Measurements from ENCODE around the gene TLCD5.

TLCD5 gene

DNA sequence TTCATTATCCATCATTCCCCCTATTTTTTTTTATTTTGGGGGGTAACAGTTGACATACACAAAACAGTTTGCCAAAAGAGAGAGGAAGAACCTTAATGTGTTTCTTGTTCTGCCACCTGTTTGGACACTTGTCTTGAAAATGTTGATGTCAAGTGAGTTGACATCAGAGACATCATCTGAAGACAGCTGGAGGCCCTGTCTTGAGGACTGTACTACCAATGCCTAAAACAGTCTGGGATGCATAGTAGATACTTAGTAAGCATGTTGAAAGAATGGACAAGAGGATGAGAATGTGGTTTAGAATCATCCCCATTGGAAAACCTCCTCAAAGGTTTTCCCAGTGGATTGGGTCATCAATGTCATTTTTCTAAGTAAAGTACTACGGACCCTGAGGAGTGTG is 8.7 kb downstream of the TLCD5 start:
- no peaks in the 10 kb centered on the region for H3K27me3 ChIP-seq (ENCODE audit: insufficient read depth, low read length)
- peaks cover 37% of the 10 kb centered on the region for H3K4me1 ChIP-seq (ENCODE audit: insufficient read depth, low read length, severe bottlenecking)
- peaks cover 6% of the 10 kb centered on the region; the same call in 1 of the 2 replicates for H3F3A ChIP-seq (ENCODE audit: insufficient read depth, low read length)
- no peaks in the 10 kb centered on the region for H4K20me1 ChIP-seq (ENCODE audit: insufficient read depth, low read length)
- no peak overlapping the region for H3K4me3 ChIP-seq (ENCODE audit: low read depth, low read length, poor library complexity, severe bottlenecking)
- H3K27ac ChIP-seq (ENCODE audit: low read depth, low read length, poor library complexity, severe bottlenecking), result no peak overlapping the region
- H2AFZ ChIP-seq (ENCODE audit: low read length), result no peak overlapping the region
- H3K9me2 ChIP-seq (ENCODE audit: low read depth, low read length), result no peaks in the 10 kb centered on the region
- TF ChIP-seq, protein P1, sequence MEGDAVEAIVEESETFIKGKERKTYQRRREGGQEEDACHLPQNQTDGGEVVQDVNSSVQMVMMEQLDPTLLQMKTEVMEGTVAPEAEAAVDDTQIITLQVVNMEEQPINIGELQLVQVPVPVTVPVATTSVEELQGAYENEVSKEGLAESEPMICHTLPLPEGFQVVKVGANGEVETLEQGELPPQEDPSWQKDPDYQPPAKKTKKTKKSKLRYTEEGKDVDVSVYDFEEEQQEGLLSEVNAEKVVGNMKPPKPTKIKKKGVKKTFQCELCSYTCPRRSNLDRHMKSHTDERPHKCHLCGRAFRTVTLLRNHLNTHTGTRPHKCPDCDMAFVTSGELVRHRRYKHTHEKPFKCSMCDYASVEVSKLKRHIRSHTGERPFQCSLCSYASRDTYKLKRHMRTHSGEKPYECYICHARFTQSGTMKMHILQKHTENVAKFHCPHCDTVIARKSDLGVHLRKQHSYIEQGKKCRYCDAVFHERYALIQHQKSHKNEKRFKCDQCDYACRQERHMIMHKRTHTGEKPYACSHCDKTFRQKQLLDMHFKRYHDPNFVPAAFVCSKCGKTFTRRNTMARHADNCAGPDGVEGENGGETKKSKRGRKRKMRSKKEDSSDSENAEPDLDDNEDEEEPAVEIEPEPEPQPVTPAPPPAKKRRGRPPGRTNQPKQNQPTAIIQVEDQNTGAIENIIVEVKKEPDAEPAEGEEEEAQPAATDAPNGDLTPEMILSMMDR (IDR thresholded peaks at IDR 0.05; ENCODE audit: low read length), result no peak
- no peak for TF ChIP-seq EZH2 (IDR thresholded peaks at IDR 0.05; ENCODE audit: borderline replicate concordance, low read length)
- H3K79me2 ChIP-seq (ENCODE audit: insufficient read depth, low read length), result no peaks in the 10 kb centered on the region
- H3K4me2 ChIP-seq (ENCODE audit: low read length), result no peak overlapping the region
- H3K9me3 ChIP-seq (ENCODE audit: low read length), result no peaks in the 10 kb centered on the region
- no peaks in the 10 kb centered on the region for H3K36me3 ChIP-seq (ENCODE audit: insufficient read depth, low read length)
- H3K9ac ChIP-seq (ENCODE audit: low read length), result no peak overlapping the region

DNA sequence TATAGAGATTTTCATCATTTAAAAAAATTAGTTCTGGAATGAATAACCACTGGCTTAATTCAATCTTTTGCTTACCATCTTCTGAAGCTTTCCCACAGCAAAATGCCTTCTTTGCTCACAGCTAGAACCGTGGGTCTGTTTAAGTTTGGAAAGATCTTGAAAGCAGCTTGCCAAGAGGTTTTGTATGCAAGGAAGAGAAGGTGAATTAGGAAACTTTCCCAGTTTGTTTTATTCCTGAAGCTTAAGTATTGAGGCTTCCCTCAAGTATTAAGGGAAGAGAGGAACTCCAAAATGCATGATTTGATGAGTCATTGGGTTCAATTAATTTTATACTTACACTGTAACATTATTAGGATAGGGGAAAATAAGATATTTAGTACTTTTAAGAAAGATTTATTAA is 9.2 kb downstream of the TLCD5 start:
- peaks cover 37% of the 10 kb centered on the region for H3K4me1 ChIP-seq (ENCODE audit: insufficient read depth, low read length, severe bottlenecking)
- H3K4me2 ChIP-seq (ENCODE audit: low read length), result no peak overlapping the region
- H3K9ac ChIP-seq (ENCODE audit: low read length), result no peak overlapping the region
- H3K27ac ChIP-seq (ENCODE audit: low read depth, low read length, poor library complexity, severe bottlenecking), result no peak overlapping the region
- H4K20me1 ChIP-seq (ENCODE audit: insufficient read depth, low read length), result no peaks in the 10 kb centered on the region
- no peaks in the 10 kb centered on the region for H3K27me3 ChIP-seq (ENCODE audit: insufficient read depth, low read length)
- no peak overlapping the region for H3K4me3 ChIP-seq (ENCODE audit: low read depth, low read length, poor library complexity, severe bottlenecking)
- no peaks in the 10 kb centered on the region for H3K9me2 ChIP-seq (ENCODE audit: low read depth, low read length)
- no peaks in the 10 kb centered on the region for H3K9me3 ChIP-seq (ENCODE audit: low read length)
- no peaks in the 10 kb centered on the region for H3K79me2 ChIP-seq (ENCODE audit: insufficient read depth, low read length)
- H2AFZ ChIP-seq (ENCODE audit: low read length), result no peak overlapping the region
- H3F3A ChIP-seq (ENCODE audit: insufficient read depth, low read length), result peaks cover 6% of the 10 kb centered on the region; the same call in 1 of the 2 replicates
- TF ChIP-seq EZH2 (IDR thresholded peaks at IDR 0.05; ENCODE audit: borderline replicate concordance, low read length), result no peak
- TF ChIP-seq, protein P1 (IDR thresholded peaks at IDR 0.05; ENCODE audit: low read length), result no peak
- no peaks in the 10 kb centered on the region for H3K36me3 ChIP-seq (ENCODE audit: insufficient read depth, low read length)

DNA sequence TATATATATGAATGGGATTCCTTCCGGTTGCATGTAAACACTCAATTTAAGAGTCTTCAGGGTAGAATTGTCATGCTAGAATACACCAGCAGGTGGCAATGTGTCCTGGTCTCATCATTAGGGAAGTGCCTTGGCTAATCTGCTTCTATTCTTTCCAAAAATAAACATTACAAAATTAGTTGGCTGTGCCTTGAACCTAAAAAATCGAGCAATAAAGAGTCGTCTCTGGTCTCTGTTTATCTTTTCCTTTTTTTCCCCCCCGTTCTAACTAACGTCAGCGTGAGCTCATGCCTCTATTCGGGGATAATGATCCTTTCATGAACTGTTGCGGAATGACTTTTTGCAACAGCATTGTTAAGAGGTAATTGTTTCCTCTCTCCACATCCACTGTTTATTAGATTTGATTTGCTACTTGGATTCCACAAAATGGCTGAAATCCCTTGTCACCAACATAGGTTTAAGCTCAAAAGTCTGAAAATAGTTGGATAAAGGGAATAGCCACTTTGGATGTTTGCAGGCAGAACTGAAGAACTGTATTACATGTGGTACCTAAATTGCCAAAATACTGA is 9.9 kb downstream of the TLCD5 start:
- H3K27ac ChIP-seq (ENCODE audit: low read depth, low read length, poor library complexity, severe bottlenecking), result peak overlapping the region; percentile 1

More for the DNA sequence above, 9.9 kb downstream of the TLCD5 start:
- no peaks in the 10 kb centered on the region for H3K36me3 ChIP-seq (ENCODE audit: insufficient read depth, low read length)
- peaks cover 37% of the 10 kb centered on the region for H3K4me1 ChIP-seq (ENCODE audit: insufficient read depth, low read length, severe bottlenecking)
- H3K9me3 ChIP-seq (ENCODE audit: low read length), result no peaks in the 10 kb centered on the region
- H3K4me2 ChIP-seq (ENCODE audit: low read length), result peak overlapping the region; percentile 83
- H3K9me2 ChIP-seq (ENCODE audit: low read depth, low read length), result no peaks in the 10 kb centered on the region
- no peaks in the 10 kb centered on the region for H4K20me1 ChIP-seq (ENCODE audit: insufficient read depth, low read length)
- H3K4me3 ChIP-seq (ENCODE audit: low read depth, low read length, poor library complexity, severe bottlenecking), result peak overlapping the region; percentile 85
- TF ChIP-seq EZH2 (IDR thresholded peaks at IDR 0.05; ENCODE audit: borderline replicate concordance, low read length), result no peak
- TF ChIP-seq, protein P1 (IDR thresholded peaks at IDR 0.05; ENCODE audit: low read length), result peak; percentile 43; the same call in 1 of the 2 replicates
- H3K9ac ChIP-seq (ENCODE audit: low read length), result no peak overlapping the region; the same call in 1 of the 2 replicates
- H3F3A ChIP-seq (ENCODE audit: insufficient read depth, low read length), result peaks cover 6% of the 10 kb centered on the region; the same call in 1 of the 2 replicates
- H3K27me3 ChIP-seq (ENCODE audit: insufficient read depth, low read length), result no peaks in the 10 kb centered on the region
- no peaks in the 10 kb centered on the region for H3K79me2 ChIP-seq (ENCODE audit: insufficient read depth, low read length)
- H2AFZ ChIP-seq (ENCODE audit: low read length), result no peak overlapping the region

Data from OCI-LY1 (cell line).